Cerebellar cortex (tissue), 1 donor: ENCODE results near the gene C16orf54.
"Not testable (repeated sequence)": the region's sequence is repeated elsewhere in the genome, so short reads cannot be mapped to it uniquely, and the experiment has no call there.

ENCODE experiments used
- DNase-seq: peaks from one replicate; pipeline ENCODE4 v3.0.0-alpha.2; 2015; ENCODE audit warnings: low spot score

The C16orf54 gene

GRCh38 chr16:29739927-29740629 lies 5.7 kb downstream of the C16orf54 start:
- DNase-seq: not testable (repeated sequence)

DNA sequence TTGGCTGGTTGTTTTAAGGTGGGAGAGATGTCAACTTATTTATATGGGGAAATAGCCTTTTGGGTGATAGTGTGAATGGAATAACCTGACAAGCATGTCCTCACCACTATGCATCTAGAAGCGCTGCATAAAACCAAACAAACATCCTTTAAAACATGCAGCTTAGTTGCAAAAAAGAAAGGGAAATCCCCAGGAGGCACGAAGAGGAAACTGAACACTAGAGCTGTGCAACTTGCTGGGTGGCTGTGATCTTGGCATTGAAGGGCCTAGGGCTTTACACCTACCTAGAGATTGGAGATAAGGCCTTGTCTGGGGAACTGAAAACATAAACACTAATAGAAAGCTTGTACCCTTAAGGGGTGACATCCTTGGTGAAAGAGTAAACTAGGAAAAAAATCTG lies 7.3 kb downstream of the C16orf54 start:
- no peak for DNase-seq

- DNase-seq: no peak
Observed at GRCh38 chr16:29737713-29738112, 8.1 kb downstream of the C16orf54 start.

GRCh38 chr16:29736764-29737163 lies 9.0 kb downstream of the C16orf54 start:
- no peak for DNase-seq

DNA sequence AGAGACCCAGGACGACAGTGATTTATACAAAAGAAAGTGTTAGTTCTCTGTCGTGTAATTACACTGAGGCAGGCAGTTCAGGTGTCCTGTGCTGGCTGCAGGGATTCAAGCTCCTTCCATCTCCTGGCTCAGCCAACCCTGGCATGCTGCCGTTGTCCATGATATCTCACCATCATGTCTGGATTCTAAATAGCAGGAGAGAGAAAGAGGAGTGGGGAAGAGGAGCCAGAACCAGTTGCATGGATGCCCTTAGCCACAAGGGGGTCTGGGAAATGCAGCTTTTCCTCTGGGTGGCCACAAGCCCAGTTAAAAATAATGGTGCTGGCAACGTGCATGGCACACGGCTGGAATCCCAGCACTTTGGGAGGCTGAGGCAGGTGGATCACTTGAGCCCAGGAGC lies 9.7 kb downstream of the C16orf54 start:
- no peak for DNase-seq

GRCh38 chr16:29734786-29735185 lies 11.0 kb downstream of the C16orf54 start:
- DNase-seq: no peak

DNA sequence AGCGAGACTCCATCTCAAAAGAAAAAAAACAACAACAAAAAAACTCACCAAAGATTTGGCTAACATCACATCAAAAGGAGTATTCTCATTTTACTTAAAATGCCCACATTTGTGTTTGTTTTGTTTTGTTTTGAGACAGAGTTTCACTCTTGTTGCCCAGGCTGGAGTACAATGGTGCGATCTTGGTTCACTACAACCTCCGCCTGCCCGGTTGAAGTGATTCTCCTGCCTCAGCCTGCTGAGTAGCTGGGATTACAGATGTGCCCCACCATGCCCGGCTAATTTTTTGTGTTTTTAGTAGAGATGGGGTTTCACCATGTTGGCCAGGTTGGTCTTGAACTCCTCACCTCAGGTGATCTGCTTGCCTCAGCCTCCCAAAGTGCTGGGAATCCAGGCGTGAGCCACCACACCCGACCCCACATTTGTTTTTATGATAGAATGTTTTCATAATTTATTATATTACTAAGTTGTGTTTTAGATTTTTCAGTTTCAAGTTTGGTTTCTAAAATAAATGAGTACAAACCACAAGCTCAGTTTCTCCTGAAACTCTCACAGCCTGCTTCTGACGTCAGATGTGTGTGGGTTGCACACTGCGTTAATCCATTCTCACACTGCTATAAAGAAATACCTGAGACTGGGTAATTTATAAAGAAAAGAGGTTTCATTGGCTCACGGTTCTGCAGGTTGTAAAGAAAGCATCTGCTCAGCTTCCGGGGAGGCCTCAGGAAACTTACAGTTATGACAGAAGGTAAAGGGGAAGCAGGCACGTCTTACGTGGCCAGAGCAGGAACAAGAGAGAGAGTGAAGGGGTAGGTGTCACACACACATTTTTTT lies 13.8 kb downstream of the C16orf54 start:
- DNase-seq: not testable (repeated sequence)

GRCh38 chr16:29730649-29731048 lies 15.1 kb downstream of the C16orf54 start:
- DNase-seq: no peak

DNA sequence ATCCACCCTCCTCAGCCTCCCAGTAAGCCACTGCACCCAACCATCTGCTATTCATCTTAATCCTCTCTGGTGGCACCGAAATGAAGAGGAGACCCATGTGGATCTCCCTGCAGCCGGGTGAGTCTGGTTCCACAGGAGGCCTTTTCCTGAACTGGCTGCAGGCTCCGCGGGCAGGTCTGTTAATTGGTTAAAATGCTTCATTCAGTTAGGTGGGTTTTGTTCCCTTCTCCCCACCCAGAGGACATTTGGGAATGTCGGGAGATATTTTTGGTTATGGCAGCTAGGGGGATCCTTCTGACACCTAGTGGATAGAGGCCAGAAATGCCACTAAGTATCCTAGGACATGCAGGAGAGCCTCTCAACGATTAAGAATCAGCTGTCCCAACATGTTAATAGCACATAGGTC lies 16.7 kb downstream of the C16orf54 start:
- peak; percentile 73 for DNase-seq

GRCh38 chr16:29727452-29727851 lies 18.3 kb downstream of the C16orf54 start:
- DNase-seq: no peak

- DNase-seq: no peak
Observed at GRCh38 chr16:29726845-29727377, 18.9 kb downstream of the C16orf54 start.

DNA sequence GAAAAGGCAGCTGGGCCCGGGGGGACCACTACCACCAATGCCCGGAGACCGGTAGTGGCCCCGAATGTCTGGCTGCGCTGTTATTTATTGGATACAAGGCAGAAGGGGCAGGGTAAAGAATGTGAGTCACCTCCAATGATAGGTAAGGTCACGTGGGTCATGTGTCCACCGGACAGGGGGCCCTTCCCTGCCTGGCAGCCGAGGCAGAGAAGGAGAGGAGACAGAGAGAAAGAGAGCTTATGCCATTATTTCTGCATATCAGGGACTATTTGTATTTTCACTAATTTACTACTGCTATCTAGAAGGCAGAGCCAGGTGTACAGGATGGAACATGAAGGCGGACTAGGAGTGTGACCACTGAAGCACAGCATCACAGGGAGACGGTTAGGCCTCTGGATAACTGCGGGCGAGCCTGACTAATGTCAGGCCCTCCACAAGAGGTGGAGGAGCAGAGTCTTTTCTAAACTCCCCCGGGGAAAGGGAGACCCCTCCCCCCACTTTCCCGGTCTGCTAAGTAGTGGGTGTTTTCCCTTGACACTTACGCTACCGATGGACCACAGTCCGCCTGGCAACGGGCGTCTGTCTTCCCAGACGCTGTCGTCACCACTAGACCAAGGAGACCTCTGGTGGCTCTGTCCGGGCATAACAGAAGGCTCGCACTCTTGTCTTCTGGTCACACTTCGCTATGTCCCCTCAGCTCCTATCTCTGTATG lies 24.5 kb downstream of the C16orf54 start:
- DNase-seq: peak; percentile 86

- DNase-seq: no peak
Observed at GRCh38 chr16:29720703-29721102, 25.1 kb downstream of the C16orf54 start.

GRCh38 chr16:29719063-29719462 lies 26.7 kb downstream of the C16orf54 start:
- DNase-seq: no peak

- DNase-seq: no peak
Observed at GRCh38 chr16:29717113-29717512, 28.7 kb downstream of the C16orf54 start.

DNA sequence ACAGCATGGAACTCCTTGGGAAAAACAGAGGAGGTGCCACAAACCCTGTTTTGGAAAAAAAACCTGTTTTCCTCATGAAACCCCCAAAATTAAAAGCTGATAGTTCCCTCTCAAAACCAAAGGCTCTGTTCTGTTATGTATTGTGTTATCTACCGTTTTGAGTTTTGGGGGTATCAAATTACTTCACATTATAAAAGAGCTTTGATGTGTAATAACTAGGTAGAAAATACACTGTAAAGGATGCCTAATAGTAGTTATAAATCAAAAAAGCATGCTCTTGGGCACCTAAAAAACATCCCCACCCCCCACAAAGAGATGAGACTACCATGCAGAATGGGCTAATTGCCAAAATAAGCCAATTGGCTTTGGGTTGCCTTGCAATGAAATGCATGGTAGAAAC lies 30.8 kb downstream of the C16orf54 start:
- no peak for DNase-seq

GRCh38 chr16:29714396-29714795 lies 31.4 kb downstream of the C16orf54 start:
- no peak for DNase-seq

GRCh38 chr16:29712809-29713208 lies 33.0 kb downstream of the C16orf54 start:
- DNase-seq: no peak

DNA sequence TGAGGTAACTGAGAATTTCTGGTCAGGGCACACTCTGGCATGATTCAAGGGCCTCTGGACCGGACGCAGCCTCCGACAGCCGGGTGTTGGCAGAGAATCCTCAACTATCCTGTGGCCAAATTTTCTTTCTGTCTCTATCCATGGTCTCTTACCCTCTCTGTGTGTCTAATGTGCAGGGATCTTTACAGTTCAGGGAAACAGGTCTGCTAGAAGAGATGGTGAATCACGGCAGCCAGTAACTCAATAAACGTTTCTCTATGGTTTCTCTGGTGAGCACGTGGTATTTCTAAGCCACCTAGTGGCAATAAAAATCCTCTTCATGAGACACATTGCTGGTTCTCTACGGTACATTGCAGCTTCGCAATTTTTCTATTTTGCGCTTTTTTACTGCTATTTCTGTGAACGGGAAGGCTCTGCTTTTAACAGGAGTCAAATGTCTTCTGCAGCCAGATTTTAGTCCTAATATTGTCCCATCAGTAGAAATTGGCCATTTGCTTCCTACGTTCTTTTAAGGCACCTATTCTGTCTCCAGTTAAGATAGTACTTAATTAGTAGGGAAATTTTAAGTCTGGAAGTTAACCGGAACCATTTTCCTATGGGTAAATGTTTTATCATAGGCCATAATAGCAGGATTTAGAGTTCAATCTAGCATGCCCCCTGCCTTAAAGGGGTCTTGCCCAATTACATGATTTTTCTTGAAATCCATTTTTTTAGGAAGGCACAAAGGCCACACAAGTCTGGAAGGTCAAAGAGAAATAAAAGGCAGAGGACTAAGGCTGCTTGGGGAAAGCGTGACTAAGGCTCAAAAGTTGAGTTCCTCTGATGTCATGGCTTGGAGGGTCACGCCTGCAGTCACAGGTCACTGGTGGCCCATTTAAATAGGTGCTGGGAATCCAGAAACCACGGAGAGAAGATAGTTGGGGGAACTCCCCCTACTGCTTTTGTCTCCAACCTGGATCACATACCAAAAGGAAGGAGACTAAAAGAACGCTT lies 35.3 kb downstream of the C16orf54 start:
- peak; percentile 77 for DNase-seq

GRCh38 chr16:29709657-29710056 lies 36.1 kb downstream of the C16orf54 start:
- DNase-seq: not testable (repeated sequence)

GRCh38 chr16:29708917-29709600 lies 36.7 kb downstream of the C16orf54 start:
- no peak for DNase-seq
